ENCODE data around the gene ZNF358.

DNA sequence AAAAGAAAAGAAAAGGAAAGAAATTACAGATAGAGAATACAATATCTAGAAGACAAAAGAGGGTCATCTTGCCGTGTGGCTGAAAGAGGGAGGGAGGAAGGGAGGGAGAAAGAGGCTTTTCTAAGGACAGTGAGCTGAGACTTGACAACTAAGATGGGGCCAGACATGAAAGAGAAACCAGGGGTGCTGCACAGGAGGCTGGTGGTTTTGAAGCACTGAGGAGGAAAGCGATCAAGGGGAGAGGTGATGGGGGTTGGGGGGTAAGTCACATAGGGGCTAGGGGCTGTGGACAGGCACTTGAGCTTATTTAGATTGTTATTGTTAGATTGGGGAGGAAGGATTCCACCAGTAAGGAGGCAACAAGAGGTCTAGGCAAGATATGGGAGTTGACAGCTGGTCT is 36.9 kb downstream of the ZNF358 start:
- TF ChIP-seq, protein P1, sequence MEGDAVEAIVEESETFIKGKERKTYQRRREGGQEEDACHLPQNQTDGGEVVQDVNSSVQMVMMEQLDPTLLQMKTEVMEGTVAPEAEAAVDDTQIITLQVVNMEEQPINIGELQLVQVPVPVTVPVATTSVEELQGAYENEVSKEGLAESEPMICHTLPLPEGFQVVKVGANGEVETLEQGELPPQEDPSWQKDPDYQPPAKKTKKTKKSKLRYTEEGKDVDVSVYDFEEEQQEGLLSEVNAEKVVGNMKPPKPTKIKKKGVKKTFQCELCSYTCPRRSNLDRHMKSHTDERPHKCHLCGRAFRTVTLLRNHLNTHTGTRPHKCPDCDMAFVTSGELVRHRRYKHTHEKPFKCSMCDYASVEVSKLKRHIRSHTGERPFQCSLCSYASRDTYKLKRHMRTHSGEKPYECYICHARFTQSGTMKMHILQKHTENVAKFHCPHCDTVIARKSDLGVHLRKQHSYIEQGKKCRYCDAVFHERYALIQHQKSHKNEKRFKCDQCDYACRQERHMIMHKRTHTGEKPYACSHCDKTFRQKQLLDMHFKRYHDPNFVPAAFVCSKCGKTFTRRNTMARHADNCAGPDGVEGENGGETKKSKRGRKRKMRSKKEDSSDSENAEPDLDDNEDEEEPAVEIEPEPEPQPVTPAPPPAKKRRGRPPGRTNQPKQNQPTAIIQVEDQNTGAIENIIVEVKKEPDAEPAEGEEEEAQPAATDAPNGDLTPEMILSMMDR (IDR thresholded peaks at IDR 0.05), result no peak
- no peak for TF ChIP-seq POLR2A (IDR thresholded peaks at IDR 0.05)

Measured in body of pancreas (tissue), 4 donors.